ENCODE measurements around the gene PLA2G15. TPM values are rescaled to one million over a fixed set of nuclear protein-coding genes. Genes with fewer than 3 reads are reported as not detected.

Gene PLA2G15
- total and polyA plus RNA-seq, 2 of the 13 experiments (the other 11 are each of a cell fraction or from before 2014, with no cell fraction given): 14.4 to 23.7 TPM

DNA sequence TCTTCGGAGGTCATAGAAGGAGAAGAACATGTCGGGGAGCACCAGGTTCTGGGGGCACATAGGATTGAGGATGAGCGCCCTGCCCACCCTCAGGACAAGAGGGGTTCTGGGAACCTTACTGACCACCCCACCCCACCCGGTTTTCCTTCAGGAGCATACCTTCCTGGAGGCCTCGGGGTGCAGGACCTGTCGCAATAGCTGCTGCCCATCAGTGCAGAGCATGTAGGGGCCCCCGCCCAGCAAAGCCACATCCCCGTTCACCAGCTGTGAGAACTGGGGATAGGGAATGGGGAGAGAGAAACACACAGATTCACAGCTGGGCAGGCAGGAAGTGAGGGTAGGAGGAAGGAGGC, 11.4 kb upstream of the PLA2G15 start (continued):
- TF ChIP-seq PITX1 (CRISPR knock-in tag; IDR thresholded peaks at IDR 0.05) (no peak), STAG1 (CRISPR knock-in tag; IDR thresholded peaks at IDR 0.05) (no peak), MXI1 (IDR thresholded peaks at IDR 0.05; ENCODE audit: borderline replicate concordance, low read depth, low read length) (no peak), ZBTB8A (CRISPR knock-in tag; IDR thresholded peaks at IDR 0.05; ENCODE audit: borderline replicate concordance, low read depth) (no peak), BRD4 (CRISPR knock-in tag; IDR thresholded peaks at IDR 0.05) (no peak), ZNF749 (CRISPR knock-in tag; IDR thresholded peaks at IDR 0.05; ENCODE audit: borderline replicate concordance) (no peak), BHLHE40 (IDR thresholded peaks at IDR 0.05; ENCODE audit: low read length) (no peak), ZBTB1 (CRISPR knock-in tag; IDR thresholded peaks at IDR 0.05; ENCODE audit: borderline replicate concordance) (no peak), ZNF614 (CRISPR knock-in tag; IDR thresholded peaks at IDR 0.05; ENCODE audit: borderline replicate concordance) (no peak), ZNF780A (CRISPR knock-in tag; IDR thresholded peaks at IDR 0.05) (peak; percentile 15; the same call in 1 of the 2 replicates), ZZZ3 (CRISPR knock-in tag; IDR thresholded peaks at IDR 0.05; ENCODE audit: borderline replicate concordance) (no peak), ESRRA (CRISPR knock-in tag; IDR thresholded peaks at IDR 0.05; ENCODE audit: low read depth) (no peak)
- TF ChIP-seq, protein P1, sequence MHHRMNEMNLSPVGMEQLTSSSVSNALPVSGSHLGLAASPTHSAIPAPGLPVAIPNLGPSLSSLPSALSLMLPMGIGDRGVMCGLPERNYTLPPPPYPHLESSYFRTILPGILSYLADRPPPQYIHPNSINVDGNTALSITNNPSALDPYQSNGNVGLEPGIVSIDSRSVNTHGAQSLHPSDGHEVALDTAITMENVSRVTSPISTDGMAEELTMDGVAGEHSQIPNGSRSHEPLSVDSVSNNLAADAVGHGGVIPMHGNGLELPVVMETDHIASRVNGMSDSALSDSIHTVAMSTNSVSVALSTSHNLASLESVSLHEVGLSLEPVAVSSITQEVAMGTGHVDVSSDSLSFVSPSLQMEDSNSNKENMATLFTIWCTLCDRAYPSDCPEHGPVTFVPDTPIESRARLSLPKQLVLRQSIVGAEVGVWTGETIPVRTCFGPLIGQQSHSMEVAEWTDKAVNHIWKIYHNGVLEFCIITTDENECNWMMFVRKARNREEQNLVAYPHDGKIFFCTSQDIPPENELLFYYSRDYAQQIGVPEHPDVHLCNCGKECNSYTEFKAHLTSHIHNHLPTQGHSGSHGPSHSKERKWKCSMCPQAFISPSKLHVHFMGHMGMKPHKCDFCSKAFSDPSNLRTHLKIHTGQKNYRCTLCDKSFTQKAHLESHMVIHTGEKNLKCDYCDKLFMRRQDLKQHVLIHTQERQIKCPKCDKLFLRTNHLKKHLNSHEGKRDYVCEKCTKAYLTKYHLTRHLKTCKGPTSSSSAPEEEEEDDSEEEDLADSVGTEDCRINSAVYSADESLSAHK (CRISPR knock-in tag; IDR thresholded peaks at IDR 0.05; ENCODE audit: borderline replicate concordance): no peak
- TF ChIP-seq, protein P2, sequence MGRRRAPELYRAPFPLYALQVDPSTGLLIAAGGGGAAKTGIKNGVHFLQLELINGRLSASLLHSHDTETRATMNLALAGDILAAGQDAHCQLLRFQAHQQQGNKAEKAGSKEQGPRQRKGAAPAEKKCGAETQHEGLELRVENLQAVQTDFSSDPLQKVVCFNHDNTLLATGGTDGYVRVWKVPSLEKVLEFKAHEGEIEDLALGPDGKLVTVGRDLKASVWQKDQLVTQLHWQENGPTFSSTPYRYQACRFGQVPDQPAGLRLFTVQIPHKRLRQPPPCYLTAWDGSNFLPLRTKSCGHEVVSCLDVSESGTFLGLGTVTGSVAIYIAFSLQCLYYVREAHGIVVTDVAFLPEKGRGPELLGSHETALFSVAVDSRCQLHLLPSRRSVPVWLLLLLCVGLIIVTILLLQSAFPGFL (CRISPR knock-in tag; IDR thresholded peaks at IDR 0.05): no peak
- TF ChIP-seq, protein P3, sequence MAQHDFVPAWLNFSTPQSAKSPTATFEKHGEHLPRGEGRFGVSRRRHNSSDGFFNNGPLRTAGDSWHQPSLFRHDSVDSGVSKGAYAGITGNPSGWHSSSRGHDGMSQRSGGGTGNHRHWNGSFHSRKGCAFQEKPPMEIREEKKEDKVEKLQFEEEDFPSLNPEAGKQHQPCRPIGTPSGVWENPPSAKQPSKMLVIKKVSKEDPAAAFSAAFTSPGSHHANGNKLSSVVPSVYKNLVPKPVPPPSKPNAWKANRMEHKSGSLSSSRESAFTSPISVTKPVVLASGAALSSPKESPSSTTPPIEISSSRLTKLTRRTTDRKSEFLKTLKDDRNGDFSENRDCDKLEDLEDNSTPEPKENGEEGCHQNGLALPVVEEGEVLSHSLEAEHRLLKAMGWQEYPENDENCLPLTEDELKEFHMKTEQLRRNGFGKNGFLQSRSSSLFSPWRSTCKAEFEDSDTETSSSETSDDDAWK (CRISPR knock-in tag; IDR thresholded peaks at IDR 0.05): no peak

Measured in HepG2 (cell line).